Neural progenitor cell (in vitro differentiated cells): ENCODE results near the gene ANAPC5.

Experiments
- CTCF ChIP-seq: fragments of 200-600 bp; sonication (generic); IDR thresholded peaks from 2 replicates; pipeline ENCODE4 v1.5.1; 2017; ENCODE audit warnings: antibody characterized with exemption, mild to moderate bottlenecking
- EZH2 ChIP-seq: fragments of 200-600 bp; sonication (generic); IDR thresholded peaks from 2 replicates; pipeline ENCODE4 v1.6.1; 2017; ENCODE audit warnings: antibody characterized with exemption, mild to moderate bottlenecking, moderate library complexity

- no peak for TF ChIP-seq CTCF
- TF ChIP-seq EZH2, result no peak
These were observed 84.4 kb downstream of the ANAPC5 start for GRCh38 chr12:121267822-121268221.
